Right atrium auricular region (tissue), 2 donors: Measurements from ENCODE around the gene CACNA1C. TPM values are rescaled to one million over a fixed set of nuclear protein-coding genes. Genes with fewer than 3 reads are reported as not detected.

Experiments
- DNase-seq: peaks from one replicate; pipeline ENCODE4 v3.0.0-alpha.2; 2019; ENCODE audit warnings: low spot score
- H3K27ac ChIP-seq, 2 donors: fragments of 200-600 bp; sonication (generic); 1 replicate in 1 of 2; 2 replicates in 1 of 2; pipeline ENCODE4 v1.5.1; 2016 to 2019
- H3K27me3 ChIP-seq, 2 donors: fragments of 200-600 bp; sonication (generic); one replicate each; pipeline versions ENCODE4 v1.5.1 to v1.6.0; 2017 to 2019
- H3K36me3 ChIP-seq: fragments of 200-600 bp; sonication (generic); one replicate; pipeline ENCODE4 v1.5.1; 2016
- H3K4me1 ChIP-seq, 2 donors: fragments of 200-600 bp; sonication (generic); one replicate each; pipeline versions ENCODE4 v1.5.1 to v1.6.0; 2017 to 2019
- H3K4me3 ChIP-seq, 2 donors: fragments of 200-600 bp; sonication (generic); 1 replicate in 1 of 2; 2 replicates in 1 of 2; pipeline ENCODE4 v1.5.1; 2017 to 2019; ENCODE audit warnings: mild to moderate bottlenecking in 1 of 2, moderate library complexity in 1 of 2
- H3K9me3 ChIP-seq, 2 donors: fragments of 200-600 bp; sonication (generic); one replicate each; pipeline ENCODE4 v1.5.1; 2019
- total RNA-seq, 2 donors: library from RNA; depleted of rRNA; stranded (reverse); fragments of >200 nt; gene quantifications; one replicate each; pipeline ENCODE4 v1.1.0, GENCODE V29; 2016
- TF ChIP-seq, protein P1 (sequence below), 2 donors: fragments of 200-600 bp; sonication (generic); IDR thresholded peaks; one replicate each; pipeline ENCODE4 v1.5.1; 2019; ENCODE audit warnings: antibody characterized with exemption in 2 of 2

The CACNA1C gene
- total RNA-seq, 2 donors from 2014 or later, result 83.1 to 93.6 TPM

DNA sequence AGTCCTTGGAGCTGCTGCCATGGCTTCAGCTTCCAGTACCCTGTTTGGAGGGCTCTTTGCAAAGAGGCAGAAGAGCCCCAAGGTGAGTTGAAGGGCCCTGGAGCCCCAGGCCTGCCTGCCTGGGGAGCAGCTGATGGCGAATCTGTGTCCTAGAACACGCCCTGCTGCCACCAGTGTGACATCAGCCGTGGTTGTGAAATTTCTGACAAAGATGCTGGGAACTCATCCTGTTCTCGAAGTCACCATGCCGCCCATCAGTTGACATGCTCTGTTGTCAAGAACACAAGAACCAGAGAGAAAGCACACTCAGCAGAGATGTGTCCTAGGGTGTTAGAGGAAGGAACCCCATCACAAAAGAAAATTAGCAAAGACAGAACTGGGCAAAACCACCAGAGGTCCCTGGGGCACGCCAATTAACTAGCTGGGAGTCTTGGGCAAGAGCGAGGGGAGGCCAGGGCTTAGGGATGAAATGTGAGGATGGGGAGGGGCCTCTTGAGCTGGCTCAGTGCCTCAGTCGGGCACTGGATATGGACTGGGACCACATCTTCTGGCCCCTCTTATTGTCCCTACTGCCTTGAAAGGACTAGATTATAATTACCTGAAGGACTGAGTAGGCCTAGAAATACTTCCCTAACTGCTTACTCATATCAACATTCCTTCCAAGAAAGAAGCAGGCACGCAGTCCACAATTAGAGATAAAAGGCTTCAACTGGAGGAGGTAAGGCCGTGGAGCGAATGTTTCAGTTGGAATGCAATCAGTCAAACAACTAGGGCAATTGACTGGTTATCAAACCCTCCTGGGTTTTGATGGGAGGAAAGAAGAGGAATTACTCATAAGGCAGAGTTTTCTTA lies 163.1 kb downstream of the CACNA1C start:
- peak overlapping the region; percentile 48 to 49 for H3K27ac ChIP-seq
- no peak overlapping the region for H3K4me3 ChIP-seq
- DNase-seq, result no peak
- H3K27me3 ChIP-seq, result no peaks in the 10 kb centered on the region
- peaks cover 0 to 64% of the 10 kb centered on the region in 2 donors for H3K4me1 ChIP-seq
- peaks cover 9% of the 10 kb centered on the region for H3K36me3 ChIP-seq
- no peaks in the 10 kb centered on the region for H3K9me3 ChIP-seq
- TF ChIP-seq, protein P1, sequence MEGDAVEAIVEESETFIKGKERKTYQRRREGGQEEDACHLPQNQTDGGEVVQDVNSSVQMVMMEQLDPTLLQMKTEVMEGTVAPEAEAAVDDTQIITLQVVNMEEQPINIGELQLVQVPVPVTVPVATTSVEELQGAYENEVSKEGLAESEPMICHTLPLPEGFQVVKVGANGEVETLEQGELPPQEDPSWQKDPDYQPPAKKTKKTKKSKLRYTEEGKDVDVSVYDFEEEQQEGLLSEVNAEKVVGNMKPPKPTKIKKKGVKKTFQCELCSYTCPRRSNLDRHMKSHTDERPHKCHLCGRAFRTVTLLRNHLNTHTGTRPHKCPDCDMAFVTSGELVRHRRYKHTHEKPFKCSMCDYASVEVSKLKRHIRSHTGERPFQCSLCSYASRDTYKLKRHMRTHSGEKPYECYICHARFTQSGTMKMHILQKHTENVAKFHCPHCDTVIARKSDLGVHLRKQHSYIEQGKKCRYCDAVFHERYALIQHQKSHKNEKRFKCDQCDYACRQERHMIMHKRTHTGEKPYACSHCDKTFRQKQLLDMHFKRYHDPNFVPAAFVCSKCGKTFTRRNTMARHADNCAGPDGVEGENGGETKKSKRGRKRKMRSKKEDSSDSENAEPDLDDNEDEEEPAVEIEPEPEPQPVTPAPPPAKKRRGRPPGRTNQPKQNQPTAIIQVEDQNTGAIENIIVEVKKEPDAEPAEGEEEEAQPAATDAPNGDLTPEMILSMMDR (IDR thresholded peaks at IDR 0.05), result no peak

DNA sequence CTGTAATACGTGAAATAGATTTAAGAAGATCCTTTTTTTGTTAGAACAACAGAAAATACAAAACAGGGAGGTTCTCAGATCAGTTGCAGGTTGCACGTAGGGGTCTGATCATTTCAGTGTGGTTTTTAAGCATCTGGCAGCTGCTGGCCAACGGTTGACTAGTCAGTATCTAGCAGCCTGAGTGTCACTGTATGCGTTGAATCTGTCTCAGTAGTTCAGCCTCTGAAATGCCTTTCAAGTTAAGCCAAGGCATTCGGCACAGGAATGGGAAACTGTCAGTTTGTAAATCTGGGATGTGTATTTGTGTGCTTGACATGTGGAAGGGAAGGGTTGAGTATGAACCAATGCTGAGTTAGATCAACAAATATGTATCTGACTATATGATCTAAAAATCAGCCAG lies 165.9 kb downstream of the CACNA1C start:
- Histone ChIP-seq H3K4me1 (peaks cover 0 to 47% of the 10 kb centered on the region in 2 donors), H3K9me3 (no peaks in the 10 kb centered on the region), H3K27me3 (no peaks in the 10 kb centered on the region), H3K36me3 (peaks cover 9% of the 10 kb centered on the region), H3K4me3 (no peak overlapping the region), H3K27ac (peak overlapping the region in 1 of 2 donors; percentile 62)
- DNase-seq, result no peak
- TF ChIP-seq, protein P1 (IDR thresholded peaks at IDR 0.05), result no peak

DNA sequence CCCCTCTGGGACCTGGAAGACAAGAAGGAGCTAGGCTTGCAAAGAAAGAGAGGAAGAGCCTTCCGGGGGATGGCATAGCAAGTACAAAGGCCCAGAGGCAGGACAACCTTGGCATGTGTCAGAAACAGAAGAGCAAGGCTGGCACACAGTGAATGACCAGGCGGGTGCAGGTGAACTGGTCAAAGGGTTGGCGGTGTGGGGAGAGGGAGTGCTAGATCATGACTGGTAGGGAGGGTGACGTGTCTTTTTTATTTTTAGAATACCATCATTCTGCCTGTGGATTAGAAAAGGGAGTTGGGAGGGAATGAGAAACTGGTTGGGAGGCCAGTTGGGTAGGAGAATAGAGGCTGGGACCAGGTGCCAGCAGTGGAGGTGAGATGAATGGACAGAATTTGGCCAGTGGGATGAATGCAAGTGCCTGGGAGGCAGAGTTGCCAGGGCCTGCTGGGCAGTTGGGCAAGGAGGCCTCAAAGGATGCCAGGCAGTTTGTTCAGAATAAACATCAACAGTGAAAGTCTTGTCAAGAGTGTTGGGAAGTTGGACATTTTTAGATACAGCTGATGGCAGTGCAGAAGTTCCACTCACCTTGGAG lies 168.3 kb downstream of the CACNA1C start:
- H3K36me3 ChIP-seq, result no peaks in the 10 kb centered on the region
- DNase-seq, result no peak
- no peaks in the 10 kb centered on the region for H3K27me3 ChIP-seq
- peak overlapping the region; percentile 61 to 84 for H3K27ac ChIP-seq
- TF ChIP-seq, protein P1 (IDR thresholded peaks at IDR 0.05), result no peak
- no peak overlapping the region for H3K4me3 ChIP-seq
- H3K4me1 ChIP-seq, result peaks cover 0 to 30% of the 10 kb centered on the region in 2 donors
- no peaks in the 10 kb centered on the region for H3K9me3 ChIP-seq

DNA sequence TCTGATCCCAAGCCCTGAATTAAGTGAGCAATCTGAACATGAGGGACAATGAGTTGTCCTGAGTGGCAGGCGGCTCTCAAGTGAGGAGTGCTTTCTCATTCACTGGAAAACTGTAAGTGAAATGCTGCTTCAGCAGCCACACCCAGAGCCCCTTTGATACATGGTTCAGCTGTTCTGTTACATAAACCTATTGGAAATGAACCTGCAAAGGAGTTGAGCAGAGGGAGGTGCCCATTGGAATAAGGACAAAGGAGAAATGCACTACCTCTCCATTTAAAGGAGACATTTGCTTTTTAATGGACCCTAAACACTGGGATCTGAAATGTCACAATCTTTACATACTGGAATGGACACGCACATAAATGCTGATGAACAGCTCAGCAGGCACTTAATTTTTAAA lies 169.9 kb downstream of the CACNA1C start:
- Histone ChIP-seq H3K9me3 (no peaks in the 10 kb centered on the region), H3K4me1 (peaks cover 0 to 33% of the 10 kb centered on the region in 2 donors), H3K27me3 (no peaks in the 10 kb centered on the region), H3K27ac (peak overlapping the region; percentile 22 to 84), H3K4me3 (no peak overlapping the region), H3K36me3 (no peaks in the 10 kb centered on the region)
- no peak for DNase-seq
- TF ChIP-seq, protein P1 (IDR thresholded peaks at IDR 0.05), result no peak

DNA sequence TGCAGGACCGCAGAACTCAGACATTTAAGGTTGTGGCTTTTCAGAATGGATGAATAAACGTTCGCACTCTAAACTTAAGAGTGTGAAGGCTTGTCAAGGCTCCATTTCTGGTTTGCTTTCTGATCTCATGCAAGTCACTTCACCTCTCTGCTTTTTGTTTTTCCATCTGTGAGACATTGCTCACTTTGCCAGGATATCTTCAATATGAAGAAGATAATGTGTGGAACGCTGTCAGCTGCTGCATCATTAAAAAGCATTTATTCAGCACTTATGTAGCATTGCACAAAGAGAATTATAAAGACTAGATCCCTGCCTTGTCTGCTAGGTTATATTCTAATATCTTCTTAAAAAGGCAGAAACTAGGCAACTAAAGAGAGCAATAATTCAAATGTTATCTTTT lies 172.2 kb downstream of the CACNA1C start:
- TF ChIP-seq, protein P1 (IDR thresholded peaks at IDR 0.05), result no peak
- H3K27me3 ChIP-seq, result no peaks in the 10 kb centered on the region
- no peaks in the 10 kb centered on the region for H3K36me3 ChIP-seq
- H3K4me1 ChIP-seq, result peaks cover 0 to 23% of the 10 kb centered on the region in 2 donors
- no peak overlapping the region for H3K4me3 ChIP-seq
- DNase-seq, result no peak
- peak overlapping the region in 1 of 2 donors; percentile 42 for H3K27ac ChIP-seq
- H3K9me3 ChIP-seq, result no peaks in the 10 kb centered on the region
